ENCODE measurements around the gene PCGF6.

PCGF6 gene

GRCh38 chr10:103278537-103278823 lies 72.5 kb downstream of the PCGF6 start:
- TF ChIP-seq, protein P1, sequence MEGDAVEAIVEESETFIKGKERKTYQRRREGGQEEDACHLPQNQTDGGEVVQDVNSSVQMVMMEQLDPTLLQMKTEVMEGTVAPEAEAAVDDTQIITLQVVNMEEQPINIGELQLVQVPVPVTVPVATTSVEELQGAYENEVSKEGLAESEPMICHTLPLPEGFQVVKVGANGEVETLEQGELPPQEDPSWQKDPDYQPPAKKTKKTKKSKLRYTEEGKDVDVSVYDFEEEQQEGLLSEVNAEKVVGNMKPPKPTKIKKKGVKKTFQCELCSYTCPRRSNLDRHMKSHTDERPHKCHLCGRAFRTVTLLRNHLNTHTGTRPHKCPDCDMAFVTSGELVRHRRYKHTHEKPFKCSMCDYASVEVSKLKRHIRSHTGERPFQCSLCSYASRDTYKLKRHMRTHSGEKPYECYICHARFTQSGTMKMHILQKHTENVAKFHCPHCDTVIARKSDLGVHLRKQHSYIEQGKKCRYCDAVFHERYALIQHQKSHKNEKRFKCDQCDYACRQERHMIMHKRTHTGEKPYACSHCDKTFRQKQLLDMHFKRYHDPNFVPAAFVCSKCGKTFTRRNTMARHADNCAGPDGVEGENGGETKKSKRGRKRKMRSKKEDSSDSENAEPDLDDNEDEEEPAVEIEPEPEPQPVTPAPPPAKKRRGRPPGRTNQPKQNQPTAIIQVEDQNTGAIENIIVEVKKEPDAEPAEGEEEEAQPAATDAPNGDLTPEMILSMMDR (IDR thresholded peaks at IDR 0.05; ENCODE audit: control insufficient read depth, insufficient read depth, low read depth, low read length, missing control alignments), result no peak
- no peak overlapping the region for H3K4me3 ChIP-seq (ENCODE audit: control insufficient read depth, low read depth, low read length)
- no peak for DNase-seq (ENCODE audit: low read depth)

DNA sequence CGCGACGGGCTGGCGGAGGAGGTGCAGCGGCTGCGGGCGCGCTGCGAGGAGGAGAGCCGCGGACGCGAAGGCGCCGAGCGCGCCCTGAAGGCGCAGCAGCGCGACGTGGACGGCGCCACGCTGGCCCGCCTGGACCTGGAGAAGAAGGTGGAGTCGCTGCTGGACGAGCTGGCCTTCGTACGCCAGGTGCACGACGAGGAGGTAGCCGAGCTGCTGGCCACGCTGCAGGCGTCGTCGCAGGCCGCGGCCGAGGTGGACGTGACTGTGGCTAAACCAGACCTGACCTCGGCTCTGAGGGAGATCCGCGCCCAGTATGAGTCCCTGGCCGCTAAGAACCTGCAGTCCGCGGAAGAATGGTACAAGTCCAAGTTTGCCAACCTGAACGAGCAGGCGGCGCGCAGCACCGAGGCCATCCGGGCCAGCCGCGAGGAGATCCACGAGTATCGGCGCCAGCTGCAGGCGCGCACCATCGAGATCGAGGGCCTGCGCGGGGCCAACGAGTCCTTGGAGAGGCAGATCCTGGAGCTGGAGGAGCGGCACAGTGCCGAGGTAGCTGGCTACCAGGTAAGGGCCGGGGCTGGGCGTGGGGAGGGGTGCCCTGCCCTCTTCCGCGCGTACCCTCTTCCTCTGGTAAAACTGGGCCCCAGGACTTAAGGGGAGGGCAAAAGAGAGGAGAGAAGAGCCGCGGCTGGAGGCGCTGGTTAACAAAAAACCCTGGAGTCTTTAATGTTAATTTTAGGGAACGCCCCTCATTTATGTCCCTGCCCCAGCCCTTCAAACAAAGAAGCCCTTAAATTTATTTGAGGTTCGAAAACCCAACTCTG lies 73.0 kb downstream of the PCGF6 start:
- H3K4me3 ChIP-seq (ENCODE audit: control insufficient read depth, low read depth, low read length), result no peak overlapping the region
- TF ChIP-seq, protein P1 (IDR thresholded peaks at IDR 0.05; ENCODE audit: control insufficient read depth, insufficient read depth, low read depth, low read length, missing control alignments), result no peak
- no peak for DNase-seq (ENCODE audit: low read depth)

- no peak for DNase-seq (ENCODE audit: low read depth)
- TF ChIP-seq, protein P1 (IDR thresholded peaks at IDR 0.05; ENCODE audit: control insufficient read depth, insufficient read depth, low read depth, low read length, missing control alignments), result no peak
- peak within 1 kb of the TSS; percentile 27 for H3K4me3 ChIP-seq (ENCODE audit: control insufficient read depth, low read depth, low read length)
These were observed 73.8 kb downstream of the PCGF6 start, which contains the start of gene INA for GRCh38 chr10:103276896-103277712. TSS of gene INA (plus strand) at chr10:103277138. CDS start at chr10:103277212, 74 bp downstream.

DNA sequence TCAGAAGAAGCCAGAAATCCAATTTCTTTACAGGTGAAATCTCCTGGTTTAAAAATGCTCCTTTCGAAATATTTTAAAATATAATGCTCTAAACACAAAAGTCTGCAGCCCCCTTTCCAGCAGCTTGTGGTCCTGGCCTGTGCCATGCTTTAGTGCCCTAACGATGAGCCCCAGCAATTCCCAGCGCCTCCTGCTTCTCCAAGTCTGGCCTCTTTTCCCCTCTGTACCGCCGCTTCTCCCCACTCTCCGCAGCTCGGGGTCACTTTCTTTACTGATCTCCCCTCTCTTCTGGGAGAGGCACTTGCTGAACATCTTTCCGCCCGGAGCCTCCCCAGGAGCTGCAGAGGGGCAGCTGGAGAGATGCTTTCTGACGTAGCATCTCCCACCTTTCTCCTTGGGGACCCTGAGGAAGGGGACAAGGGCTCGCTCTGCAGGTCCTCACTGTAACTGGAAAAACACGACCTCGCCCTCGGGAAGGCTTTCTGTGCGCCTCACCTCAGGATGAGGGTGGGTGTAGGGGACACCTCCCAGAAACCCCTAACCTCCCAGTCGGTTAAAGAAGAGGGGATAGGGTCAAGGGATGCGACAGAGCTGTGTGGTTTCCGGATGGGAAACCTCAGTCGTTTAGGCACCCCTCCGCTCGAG lies 74.6 kb downstream of the PCGF6 start:
- H3K4me3 ChIP-seq (ENCODE audit: control insufficient read depth, low read depth, low read length), result no peak overlapping the region
- DNase-seq (ENCODE audit: low read depth), result no peak
- TF ChIP-seq, protein P1 (IDR thresholded peaks at IDR 0.05; ENCODE audit: control insufficient read depth, insufficient read depth, low read depth, low read length, missing control alignments), result no peak

GRCh38 chr10:103273041-103273441 lies 77.9 kb downstream of the PCGF6 start:
- TF ChIP-seq, protein P1 (IDR thresholded peaks at IDR 0.05; ENCODE audit: control insufficient read depth, insufficient read depth, low read depth, low read length, missing control alignments), result no peak
- no peak overlapping the region for H3K4me3 ChIP-seq (ENCODE audit: control insufficient read depth, low read depth, low read length)
- peak; percentile 99 for DNase-seq (ENCODE audit: low read depth)

GRCh38 chr10:103265717-103266329 lies 85.1 kb downstream of the PCGF6 start:
- TF ChIP-seq, protein P1 (IDR thresholded peaks at IDR 0.05; ENCODE audit: control insufficient read depth, insufficient read depth, low read depth, low read length, missing control alignments), result no peak
- no peak overlapping the region for H3K4me3 ChIP-seq (ENCODE audit: control insufficient read depth, low read depth, low read length)
- no peak for DNase-seq (ENCODE audit: low read depth)
